IMR-90 (cell line): Measurements from ENCODE around the gene PLCG2.

Source experiments
- CEBPB ChIP-seq: IDR thresholded peaks from 2 replicates; pipeline ENCODE4 v1.6.1; 2012; ENCODE audit warnings: low read depth, low read length, improper control_type of control experiment
- MXI1 ChIP-seq: IDR thresholded peaks from 2 replicates; pipeline ENCODE4 v1.6.1; 2012; ENCODE audit warnings: low read depth, mild to moderate bottlenecking, low read length, moderate library complexity, borderline replicate concordance
- POLR2A ChIP-seq: IDR thresholded peaks from 2 replicates; pipeline ENCODE4 v1.6.1; 2012; ENCODE audit warnings: mild to moderate bottlenecking, low read depth, low read length
- RAD21 ChIP-seq: IDR thresholded peaks from 2 replicates; pipeline ENCODE4 v1.6.1; 2012; ENCODE audit warnings: low read length, improper control_type of control experiment
- SMC3 ChIP-seq: fragments of 150-350 bp; IDR thresholded peaks from 2 replicates; pipeline ENCODE4 v1.6.1; 2016; ENCODE audit warnings: low read depth, mild to moderate bottlenecking, antibody characterized with exemption, low read length, moderate library complexity
- TF ChIP-seq, protein P1 (sequence below): conservative IDR thresholded peaks from 2 replicates; pipeline ENCODE4 v1.5.1; 2012; ENCODE audit warnings: mild to moderate bottlenecking, low read depth, low read length, improper control_type of control experiment
- TF ChIP-seq, protein P2 (sequence below): fragments of 150-350 bp; IDR thresholded peaks from 2 replicates; pipeline ENCODE4 v1.6.1; 2017; ENCODE audit warnings: mild to moderate bottlenecking, antibody characterized with exemption, low read length, low read depth

DNA sequence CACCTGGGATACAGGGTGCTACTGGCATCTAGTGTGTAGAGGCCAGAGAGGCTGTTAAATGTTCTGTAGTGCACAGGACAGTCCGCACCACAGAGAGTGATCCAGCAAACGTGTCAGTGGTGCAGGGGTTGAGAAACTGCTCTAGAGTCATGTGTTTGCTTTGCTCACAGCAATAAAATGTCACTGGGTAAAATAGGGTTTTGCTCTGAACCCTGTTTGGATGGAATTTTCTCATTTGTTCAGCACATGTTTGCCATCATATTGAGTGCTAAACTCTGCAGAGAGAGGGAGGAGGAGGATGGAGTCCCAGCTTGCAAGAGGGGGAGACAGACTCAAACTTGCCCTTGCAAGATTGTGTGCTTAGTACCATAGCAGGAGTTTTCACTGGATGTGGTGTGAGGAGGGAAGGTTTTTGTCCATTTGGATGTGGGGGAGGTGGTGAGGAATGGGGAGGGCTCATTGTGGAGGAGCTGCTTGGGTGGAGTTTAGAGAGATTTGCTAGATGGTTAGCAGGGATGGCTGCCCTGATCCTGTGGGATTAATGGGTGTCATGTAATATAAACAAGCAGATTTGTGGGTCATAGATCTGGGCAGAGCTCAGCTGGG, 11.8 kb downstream of the PLCG2 start:
- TF ChIP-seq, protein P1, sequence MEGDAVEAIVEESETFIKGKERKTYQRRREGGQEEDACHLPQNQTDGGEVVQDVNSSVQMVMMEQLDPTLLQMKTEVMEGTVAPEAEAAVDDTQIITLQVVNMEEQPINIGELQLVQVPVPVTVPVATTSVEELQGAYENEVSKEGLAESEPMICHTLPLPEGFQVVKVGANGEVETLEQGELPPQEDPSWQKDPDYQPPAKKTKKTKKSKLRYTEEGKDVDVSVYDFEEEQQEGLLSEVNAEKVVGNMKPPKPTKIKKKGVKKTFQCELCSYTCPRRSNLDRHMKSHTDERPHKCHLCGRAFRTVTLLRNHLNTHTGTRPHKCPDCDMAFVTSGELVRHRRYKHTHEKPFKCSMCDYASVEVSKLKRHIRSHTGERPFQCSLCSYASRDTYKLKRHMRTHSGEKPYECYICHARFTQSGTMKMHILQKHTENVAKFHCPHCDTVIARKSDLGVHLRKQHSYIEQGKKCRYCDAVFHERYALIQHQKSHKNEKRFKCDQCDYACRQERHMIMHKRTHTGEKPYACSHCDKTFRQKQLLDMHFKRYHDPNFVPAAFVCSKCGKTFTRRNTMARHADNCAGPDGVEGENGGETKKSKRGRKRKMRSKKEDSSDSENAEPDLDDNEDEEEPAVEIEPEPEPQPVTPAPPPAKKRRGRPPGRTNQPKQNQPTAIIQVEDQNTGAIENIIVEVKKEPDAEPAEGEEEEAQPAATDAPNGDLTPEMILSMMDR = no peak
- TF ChIP-seq POLR2A = no peak
- no peak for TF ChIP-seq MXI1
- TF ChIP-seq RAD21 = no peak
- TF ChIP-seq, protein P2, sequence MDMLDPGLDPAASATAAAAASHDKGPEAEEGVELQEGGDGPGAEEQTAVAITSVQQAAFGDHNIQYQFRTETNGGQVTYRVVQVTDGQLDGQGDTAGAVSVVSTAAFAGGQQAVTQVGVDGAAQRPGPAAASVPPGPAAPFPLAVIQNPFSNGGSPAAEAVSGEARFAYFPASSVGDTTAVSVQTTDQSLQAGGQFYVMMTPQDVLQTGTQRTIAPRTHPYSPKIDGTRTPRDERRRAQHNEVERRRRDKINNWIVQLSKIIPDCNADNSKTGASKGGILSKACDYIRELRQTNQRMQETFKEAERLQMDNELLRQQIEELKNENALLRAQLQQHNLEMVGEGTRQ = no peak
- TF ChIP-seq CEBPB = no peak
- no peak for TF ChIP-seq SMC3
